HG02943 (cell line): Measurements from ENCODE around the gene SPECC1L.

Experiments used
- ATAC-seq: cut with Tn5 transposase; IDR thresholded peaks from one replicate; pipeline ENCODE4 v1.9.1; 2021; ENCODE audit warnings: mild to moderate bottlenecking, low read depth, moderate library complexity; ENCODE audit not compliant: unreplicated experiment

Gene SPECC1L

DNA sequence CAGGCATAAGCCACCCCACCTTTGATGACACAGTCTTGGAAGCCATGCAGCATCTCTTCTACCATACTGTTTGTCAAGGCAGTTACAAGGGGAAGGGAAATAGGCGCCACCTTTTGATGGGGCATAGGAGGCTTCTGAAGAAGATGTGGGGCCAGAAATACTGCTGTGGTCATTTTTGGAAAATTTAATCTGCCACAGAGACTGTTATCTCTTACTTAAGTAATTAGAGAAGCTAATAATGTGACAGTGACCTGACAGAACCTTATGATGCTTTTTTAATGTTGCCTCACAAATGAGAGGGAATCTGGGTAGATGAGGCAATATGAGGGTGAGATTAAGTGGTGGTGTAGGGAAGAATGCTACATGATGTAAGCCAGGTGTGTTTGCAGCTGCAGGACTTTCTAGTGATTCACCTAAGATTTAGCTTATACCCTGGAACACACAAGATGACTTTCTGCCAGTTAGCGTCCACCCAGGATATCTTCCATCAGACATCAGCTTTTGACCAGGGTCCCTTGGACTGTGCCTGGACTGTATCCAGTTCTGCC is 122.5 kb downstream of the SPECC1L start:
- no peak for ATAC-seq

DNA sequence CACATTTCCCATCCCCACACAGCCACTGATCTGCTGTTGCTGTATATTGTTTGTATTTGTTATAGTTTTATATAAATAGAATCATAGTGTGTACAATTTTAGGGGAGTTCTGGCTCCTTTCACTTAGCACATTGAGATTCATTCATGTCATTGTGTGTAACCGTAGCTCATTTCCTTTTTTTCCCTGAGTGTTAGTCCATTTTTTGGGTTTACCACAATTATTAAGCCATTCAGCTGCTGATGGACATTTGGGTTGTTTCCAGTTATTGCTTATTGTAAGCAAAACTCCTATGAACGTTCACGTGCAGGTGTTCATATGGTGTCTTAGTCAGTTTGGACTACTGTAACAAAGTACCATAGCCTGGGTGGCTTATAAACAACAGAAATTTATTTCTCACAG is 123.2 kb downstream of the SPECC1L start:
- no peak for ATAC-seq

DNA sequence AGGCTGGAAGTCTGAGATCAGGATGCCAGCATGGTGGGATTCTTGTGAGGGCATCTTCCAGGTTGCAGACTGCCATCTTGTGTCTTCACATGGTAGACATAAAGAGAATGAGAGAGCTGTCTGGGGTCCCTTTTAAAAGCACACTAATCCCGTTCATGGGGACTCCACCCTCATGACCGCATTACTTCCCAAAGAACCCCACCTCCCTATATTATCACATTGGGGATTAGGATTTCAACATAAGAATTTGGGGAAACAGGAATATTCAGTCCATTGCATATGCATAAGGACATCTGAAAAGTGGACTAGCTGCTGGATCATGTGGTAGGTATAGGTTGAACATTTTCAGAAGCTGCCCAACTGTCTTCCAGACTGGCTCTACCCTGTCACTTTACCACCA is 123.6 kb downstream of the SPECC1L start:
- ATAC-seq, result no peak

DNA sequence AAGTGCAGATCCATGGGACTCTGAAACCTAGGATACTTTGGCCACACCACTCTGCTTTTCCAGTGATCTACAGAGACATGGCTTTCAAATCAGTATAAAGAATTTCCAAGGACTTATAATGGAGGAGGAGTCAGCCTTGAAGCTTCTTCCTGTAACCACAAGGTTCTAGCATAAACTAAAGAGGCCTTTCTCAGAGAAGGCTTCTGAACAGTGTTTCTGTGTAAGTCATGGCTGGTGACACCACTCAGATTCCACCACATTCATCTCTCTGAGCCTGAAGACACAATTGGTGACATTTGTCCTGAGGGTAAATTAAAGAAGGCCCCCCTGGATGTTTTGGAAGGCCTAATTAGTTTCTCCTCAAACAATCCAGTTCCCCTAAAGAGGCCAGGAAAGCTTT is 127.8 kb downstream of the SPECC1L start:
- no peak for ATAC-seq

DNA sequence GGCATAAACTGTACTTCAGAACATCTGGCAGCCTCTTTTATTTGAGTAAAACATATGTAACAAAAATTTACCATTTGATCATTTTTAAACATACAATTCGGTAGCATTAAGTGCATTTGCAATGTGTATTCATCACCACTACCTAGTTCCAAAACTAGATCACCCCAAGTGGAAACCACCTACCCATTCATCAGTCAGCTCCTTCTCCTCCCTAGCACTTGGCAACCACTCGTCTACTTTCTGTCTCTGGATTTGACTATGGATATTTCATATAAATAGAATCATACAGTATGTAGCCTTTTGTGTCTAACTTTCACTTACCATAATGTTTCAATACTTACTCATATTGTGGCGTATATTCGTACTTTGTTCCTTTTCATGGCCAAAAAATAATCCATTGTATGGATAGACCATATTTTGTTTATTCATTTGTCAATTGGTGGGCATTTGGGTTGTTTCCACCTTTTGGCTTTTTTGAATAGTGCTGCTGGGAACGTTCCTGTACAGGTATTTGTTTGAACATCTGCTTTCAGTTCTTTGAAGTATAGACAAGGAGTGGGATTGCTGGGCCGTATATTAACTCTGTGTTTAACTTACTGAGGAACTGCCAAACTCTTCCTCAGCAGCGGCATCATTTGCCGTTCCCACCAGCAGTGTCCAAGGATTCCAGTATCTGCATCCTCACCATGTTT is 129.5 kb downstream of the SPECC1L start:
- ATAC-seq, result no peak

DNA sequence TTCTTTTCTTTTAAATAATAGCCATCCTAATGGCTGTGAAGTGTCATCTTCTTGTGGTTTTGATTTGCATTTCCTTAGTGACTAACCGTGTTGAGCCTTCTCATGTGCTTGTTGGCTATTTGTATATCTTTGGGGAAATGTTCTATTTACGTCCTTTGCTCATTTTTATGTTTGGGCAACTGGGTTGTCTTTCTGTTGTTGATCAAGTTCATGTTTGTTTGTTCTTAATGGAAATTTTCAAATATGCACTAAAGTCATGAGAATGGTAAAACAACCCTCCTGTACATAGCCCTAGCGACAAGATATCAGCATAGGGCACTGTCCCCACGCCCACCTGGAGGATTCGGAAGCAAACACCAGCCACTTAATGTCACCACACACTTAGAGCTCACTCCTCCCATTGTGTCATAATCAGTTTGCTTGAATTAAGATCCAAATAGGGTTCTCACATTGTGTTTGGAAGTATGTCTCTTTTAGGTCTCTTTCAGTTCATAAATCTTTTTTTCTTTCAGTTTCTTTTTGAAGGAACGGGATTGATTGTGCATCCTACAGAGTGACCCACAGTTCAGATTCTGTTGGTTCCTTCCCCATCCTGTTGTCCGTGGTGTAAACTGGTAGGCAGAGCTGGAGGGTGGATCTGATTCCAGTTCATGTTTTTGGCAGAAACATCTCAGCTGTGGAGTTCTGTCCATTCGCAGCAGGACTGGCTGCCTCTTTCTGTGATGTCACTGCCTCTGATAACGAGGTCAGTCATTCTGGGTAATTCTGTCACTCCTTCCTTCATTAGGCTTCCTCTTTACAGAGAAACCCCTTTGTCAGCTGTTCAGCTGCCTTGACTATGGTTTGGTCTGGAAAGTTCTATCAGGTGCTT is 130.3 kb downstream of the SPECC1L start:
- no peak for ATAC-seq

DNA sequence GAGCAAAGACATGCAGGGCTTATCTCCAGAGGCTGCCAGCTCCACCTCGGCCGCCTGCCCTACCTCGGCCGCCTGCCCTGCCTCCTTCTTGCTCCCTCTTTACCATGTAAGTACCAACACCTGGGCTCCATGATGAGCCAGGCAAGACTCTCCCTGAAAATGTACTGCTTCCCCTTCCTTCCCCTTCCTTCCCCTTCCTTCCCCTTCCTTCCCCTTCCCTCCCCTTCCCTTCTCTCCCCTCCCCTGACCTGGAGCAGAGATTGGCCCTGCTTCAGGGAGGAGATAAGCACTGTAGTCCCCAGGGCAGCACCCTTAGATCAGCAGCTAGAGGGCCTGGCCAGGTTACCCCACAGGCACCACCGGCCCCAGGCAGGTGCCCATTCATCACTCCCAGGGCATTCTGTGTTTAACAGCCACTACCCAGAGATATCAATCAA is 131.3 kb downstream of the SPECC1L start:
- no peak for ATAC-seq

DNA sequence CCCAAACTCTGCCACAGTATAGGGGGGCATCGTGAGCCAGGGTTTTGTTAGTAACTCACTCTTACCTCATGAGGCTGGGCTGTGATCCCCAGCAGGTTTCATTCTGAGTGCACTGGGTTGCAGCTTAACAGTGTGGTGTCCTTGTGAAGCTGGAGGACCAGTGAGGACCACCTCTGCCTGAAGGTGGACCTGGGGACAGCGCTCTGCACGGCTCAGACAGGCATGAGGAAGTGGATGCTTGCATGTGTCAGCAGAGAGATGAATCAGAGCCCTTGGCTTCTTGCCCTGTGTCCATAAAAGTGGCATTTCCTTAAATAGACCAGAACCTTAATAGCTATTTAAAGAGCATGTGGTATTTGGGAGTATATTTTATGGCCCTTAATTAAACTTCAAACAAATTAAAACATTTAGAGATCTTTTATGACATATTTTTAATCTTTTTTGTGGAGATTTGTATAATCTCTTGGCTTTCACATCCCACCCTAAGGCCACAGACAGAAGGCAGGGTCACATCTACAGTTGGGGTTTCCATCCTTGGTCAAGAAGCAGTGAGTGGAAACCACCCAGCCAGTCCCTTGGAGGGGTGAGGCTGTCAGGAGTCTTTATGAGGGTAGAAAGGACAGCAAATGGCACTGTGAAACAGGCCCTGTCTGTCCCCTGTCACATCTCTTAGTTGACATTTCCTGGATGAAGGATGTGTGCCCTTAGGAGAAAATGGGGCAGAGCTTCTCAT is 132.0 kb downstream of the SPECC1L start:
- no peak for ATAC-seq

DNA sequence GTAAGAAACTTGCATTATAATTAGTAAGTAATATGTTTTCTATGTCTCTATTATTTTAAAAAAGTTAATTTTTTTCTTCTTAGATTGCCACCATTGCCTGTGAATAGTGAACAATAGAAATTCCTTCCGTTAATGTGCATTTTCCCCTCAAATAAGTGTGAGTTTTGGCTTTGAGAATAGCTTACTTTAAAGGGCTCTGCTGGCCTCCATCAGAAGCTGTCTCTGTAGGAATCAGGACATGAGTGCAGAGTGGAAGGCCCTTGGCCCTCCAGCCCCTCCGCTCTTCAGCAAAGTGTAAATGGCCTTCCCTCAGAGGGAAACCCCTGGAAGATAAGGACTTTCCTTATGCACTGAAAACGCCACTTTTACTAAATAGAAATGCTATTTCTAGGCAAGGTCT is 132.7 kb downstream of the SPECC1L start:
- no peak for ATAC-seq

DNA sequence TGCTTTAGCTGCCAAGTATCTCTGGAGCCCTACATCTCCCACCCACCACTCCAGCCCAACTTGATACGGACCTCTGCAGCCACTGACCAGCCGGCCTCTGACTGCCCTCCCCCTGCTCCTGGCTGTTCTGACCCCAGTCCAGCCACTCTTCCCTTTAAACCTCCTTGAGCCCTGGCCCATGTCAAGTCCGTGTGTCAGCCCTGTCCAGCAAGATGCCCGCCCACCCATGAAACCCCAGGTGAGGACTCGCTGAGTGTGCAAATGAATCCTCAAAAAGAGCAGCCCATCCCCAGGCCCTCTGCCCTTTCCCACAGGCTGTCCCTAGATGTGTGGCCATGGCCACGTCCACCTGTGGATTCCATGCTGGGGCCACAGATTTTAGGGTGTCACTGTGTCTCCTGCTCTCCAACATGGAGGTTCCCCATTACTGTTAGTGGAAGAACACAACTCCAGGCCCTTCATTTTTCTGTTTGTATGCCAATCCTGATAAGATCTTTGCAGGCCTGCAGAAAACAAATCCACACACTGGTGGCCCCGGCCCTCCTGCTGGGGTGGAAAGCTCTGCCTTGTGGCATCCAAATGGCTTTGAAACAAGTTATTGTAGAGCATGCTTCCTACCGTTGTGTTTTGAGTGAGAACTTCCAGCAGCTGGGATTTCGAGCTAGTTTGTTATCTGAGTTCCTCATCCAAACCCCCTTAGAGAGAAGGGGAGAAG is 134.1 kb downstream of the SPECC1L start:
- ATAC-seq, result no peak

DNA sequence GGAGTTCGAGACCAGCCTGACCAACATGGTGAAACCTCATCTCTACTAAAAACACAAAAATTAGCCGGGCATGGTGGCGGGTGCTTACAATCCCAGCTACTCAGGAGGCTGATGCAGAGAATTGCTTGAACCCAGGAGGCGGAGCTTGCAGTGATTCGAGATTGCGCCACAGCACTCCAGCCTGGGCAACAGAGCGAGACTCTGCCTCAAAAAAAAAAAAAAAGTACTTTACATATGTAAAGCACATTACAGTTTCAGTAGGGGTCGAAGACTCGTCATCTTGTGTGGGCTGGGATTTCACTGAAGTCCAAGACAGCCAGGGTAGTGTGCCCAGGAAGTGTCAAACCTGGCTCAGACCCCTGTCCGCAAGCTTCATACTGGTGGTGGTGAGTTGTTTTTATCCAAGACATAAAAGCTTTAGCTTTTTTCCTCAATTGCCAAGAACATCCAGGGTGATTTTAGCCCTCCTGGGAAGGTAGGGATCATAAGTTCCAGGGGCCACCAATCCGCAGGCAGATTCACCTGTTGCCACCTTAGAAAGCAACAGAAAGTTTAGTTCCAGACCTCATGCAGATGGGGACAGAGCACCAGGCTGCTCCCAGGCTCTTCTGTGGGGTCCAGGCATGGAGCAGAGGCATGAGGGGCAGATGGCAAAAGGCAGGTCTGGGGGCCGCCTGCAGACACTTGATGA is 135.1 kb downstream of the SPECC1L start:
- no peak for ATAC-seq

DNA sequence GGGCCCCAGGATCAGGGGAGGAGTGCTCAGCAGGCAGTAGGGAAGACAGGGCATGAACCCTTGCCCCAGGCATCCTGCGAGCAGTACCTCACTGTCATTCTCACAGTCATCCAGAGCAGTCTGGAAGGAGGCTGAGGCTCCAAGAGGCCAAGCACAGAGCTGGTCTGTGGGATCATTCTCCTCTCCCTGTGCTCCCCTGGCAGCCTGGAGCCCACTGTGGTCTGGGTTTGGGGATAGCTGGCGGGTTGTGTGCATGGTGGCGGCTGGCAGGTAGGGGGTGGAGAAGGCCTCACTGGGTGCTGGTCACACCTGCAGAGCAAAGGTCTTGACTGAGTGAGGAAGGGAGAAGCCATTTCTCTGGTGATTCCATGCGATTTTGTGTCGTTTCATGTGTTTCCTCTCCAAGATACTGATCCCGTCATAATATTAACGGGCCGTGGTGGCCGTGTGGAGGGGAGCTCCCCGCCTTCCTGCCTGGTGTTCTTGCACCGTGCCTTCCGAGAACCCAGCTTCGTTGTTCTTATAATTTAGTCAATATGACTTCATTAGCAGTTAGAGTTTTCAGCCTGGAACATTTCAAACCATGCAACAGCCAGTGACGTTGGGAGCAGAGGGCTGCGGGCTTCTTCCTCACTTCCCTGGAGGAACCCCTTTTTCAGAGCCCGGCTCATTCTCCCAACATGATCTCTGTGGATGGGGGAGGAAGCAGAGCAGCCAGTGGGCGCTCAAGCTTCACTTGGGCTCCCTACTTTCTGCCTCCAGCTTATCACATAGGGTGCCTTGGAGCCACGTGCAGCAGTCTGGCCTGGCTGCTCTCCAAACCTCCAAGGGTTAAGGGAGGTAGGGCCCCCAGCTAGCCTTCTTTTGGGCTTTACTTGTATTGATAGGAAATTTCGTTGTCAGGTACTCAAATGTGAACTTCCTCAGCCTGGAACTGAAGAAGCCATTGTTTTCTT is 136.0 kb downstream of the SPECC1L start:
- no peak for ATAC-seq

DNA sequence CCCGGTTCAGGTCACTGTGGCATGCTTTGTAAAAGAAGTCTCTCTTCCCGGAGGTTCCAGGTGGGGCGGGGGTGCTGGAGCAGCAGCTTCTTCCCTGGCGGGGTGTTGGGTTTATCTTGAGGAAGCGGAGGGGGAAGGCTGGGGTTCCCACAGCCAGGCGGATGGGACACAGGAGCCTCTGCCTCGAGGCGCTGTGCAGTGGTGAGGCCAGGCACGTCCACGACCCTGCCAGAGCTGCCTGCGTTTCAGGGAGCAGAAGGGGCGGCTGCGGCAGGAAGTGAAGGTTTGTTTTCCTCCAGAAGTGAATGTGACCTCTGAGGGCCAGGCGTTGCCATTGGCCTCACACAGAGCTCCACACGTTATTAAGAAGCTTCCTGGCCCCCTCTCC is 136.6 kb downstream of the SPECC1L start:
- no peak for ATAC-seq

DNA sequence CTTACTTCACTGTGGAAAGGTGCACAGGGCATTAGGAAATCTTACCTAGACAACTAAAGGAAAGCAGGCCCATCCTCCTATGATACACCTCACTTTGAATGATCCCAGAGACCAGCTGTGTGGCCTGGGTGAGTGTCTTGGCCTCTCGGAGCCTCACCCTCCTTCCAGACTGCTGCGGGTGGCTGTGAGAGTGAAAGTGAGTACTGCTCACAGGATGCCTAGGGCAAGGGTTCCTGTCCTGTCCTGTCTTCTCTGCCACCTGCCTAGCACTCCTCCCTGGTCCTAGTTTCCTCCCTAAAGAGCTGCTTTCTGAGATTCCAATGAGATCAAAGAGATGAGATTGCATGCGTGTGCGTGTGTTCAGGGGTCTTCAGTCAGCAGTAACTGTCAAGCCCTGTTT is 137.3 kb downstream of the SPECC1L start:
- no peak for ATAC-seq

DNA sequence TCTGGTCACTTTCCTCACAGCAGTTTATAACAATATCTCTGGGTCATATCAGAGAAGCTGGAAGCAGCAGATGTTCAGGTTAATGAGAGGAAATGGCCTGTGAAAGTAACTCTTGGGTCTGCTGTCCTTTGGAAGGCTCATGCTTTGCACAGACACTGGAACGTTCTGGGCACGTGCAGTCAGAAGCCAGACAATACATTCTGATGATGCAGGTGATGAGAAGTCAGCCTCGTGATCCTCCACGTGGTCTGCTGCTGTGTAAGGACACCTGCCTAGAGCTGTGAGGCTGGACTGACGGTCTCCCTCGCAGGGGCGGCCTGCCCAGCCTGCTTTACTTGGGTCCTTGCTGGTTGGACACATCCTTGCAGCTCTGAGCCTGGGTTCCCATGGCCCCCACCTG is 138.0 kb downstream of the SPECC1L start:
- ATAC-seq, result no peak

DNA sequence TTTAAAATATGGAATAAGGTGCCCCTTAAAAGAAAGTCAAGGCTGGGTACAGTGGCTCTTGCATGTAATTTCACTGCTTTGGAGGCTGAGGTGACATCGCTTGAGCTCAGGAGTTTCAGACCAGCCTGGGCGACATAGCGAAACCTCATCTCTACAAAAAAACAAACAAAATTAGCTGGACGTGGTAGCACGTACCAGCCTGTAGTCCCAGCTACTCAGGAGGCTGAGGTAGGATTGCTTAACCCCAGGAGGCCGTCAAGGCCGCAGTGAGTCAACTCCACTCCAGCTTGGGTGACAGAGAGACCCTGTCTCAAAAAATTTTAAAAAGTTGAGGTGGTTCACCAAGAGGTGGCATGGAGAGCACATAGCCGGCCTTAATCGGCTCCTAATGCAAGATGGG is 139.1 kb downstream of the SPECC1L start:
- no peak for ATAC-seq

DNA sequence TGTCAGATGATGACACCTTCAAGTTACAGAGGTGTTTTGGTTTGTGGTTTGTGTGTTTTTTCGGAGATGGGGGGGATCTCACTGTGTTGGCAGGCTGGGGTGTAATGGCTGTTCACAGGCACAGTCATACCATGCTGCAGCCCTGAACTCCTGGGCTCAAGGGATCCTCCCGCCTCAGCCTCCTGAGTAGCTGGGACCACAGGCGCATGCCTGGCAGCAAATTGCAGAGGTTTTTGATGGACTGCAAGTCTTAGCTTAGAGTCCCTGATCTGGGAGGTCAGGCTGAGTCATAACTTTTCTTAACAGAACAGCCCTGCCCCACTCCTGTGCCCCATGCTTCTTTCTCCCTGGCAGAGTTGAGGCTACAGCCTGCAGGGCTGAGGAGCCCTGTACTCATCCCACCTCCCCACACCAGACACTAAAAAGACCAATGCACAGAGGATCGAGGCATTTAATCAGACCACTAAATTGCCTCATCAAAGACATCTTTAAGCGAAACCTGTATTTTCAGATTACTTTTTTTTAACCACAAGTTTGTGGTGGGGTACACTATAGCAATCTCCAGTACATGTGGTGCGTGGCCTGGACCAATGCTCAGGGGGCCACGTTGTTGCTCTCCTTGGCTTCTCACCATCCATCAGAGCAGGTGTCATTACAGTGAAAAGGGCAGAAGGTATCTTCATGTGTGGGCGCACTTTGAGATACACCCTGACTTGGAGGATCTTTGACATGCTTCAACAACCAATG is 139.7 kb downstream of the SPECC1L start:
- no peak for ATAC-seq
